Progenitor cell of endocrine pancreas (in vitro differentiated cells): ENCODE results near the gene SMAD6. TPM values are rescaled to one million over a fixed set of nuclear protein-coding genes. Genes with fewer than 3 reads are reported as not detected.

ENCODE experiments used
- DNase-seq: peaks from one replicate; pipeline ENCODE4 v3.0.0; 2021; ENCODE audit warnings: low spot score; ENCODE audit not compliant: unreplicated experiment
- H3K27ac Mint-ChIP-seq: 2 replicates; pipeline ENCODE4 v1.8.0; 2021; ENCODE audit warnings: mild to moderate bottlenecking, moderate library complexity, mixed read lengths
- H3K27me3 Mint-ChIP-seq: 2 replicates; pipeline ENCODE4 v1.8.0; 2021; ENCODE audit warnings: mixed read lengths
- H3K36me3 Mint-ChIP-seq: 2 replicates; pipeline ENCODE4 v1.8.0; 2022; ENCODE audit warnings: mixed read lengths; ENCODE audit not compliant: insufficient read depth
- H3K4me1 Mint-ChIP-seq: 2 replicates; pipeline ENCODE4 v1.8.0; 2021; ENCODE audit warnings: low read depth, mixed read lengths
- H3K4me3 Mint-ChIP-seq: 2 replicates; pipeline ENCODE4 v1.8.0; 2021; ENCODE audit warnings: low read depth, mild to moderate bottlenecking, moderate library complexity, mixed read lengths
- H3K9me3 Mint-ChIP-seq: 2 replicates; pipeline ENCODE4 v1.8.0; 2021; ENCODE audit warnings: low read depth, mixed read lengths
- total RNA-seq: library from RNA; stranded (reverse); gene quantifications from 2 replicates; pipeline ENCODE4 v1.2.1, GENCODE V29; 2021
- TF ChIP-seq, protein P1 (sequence below): fragments of 200-600 bp; sonication (generic); IDR thresholded peaks from one replicate; pipeline ENCODE4 v1.5.0; 2021; ENCODE audit warnings: antibody characterized with exemption, mild to moderate bottlenecking; ENCODE audit not compliant: unreplicated experiment

The SMAD6 gene
- total RNA-seq, 1 donor from 2014 or later = 38.9 TPM

DNA sequence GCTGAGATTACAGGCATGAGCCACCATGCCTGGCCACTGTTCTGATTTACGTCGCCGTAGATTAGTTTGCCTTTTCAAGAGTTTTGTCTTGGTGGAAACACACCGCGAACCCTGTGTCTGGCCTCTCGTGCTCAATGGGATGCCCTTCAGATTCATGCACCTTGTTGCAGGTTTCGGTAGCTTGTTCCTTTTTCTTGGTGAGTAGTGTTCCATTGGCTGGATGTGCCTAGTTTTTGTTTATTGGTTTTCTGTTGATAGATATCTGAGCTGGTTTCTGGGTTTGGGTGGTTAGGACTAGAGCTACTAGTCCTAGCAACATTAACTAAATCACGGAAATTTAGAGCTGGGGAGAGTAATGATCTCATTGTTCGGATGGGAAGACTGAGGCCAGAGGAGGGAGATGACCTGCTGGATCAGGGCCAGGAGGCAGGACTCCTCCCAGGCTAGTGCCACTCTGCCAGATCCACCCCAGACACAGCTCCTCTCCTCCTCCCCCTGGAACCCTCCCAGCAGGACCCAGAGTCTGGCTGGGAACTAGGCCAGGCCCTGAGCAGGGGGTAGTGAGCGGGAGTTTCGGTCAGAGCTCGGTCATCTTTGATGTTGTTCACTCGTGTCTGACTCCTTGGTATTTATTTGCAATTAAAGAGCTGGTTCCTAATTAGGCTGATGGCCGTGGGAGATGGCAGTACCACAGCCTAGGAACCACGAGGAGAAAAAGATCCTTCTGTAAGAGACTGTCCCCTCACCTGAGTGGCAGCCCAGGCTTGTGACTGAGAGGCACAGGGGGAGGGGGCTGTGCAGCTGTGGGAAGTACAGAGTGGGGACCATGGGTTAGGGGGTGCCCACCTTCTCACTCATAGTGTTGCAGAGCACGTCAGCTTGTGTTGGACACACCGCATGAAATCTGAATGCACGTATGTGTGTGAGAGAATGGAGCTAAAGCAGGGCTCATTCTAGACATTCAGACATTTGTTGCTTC is 73.4 kb downstream of the SMAD6 start:
- no peaks in the 10 kb centered on the region for H3K9me3 Mint-ChIP-seq
- no peak overlapping the region for H3K4me3 Mint-ChIP-seq
- no peaks in the 10 kb centered on the region for H3K36me3 Mint-ChIP-seq
- peaks cover 48% of the 10 kb centered on the region for H3K4me1 Mint-ChIP-seq
- TF ChIP-seq, protein P1, sequence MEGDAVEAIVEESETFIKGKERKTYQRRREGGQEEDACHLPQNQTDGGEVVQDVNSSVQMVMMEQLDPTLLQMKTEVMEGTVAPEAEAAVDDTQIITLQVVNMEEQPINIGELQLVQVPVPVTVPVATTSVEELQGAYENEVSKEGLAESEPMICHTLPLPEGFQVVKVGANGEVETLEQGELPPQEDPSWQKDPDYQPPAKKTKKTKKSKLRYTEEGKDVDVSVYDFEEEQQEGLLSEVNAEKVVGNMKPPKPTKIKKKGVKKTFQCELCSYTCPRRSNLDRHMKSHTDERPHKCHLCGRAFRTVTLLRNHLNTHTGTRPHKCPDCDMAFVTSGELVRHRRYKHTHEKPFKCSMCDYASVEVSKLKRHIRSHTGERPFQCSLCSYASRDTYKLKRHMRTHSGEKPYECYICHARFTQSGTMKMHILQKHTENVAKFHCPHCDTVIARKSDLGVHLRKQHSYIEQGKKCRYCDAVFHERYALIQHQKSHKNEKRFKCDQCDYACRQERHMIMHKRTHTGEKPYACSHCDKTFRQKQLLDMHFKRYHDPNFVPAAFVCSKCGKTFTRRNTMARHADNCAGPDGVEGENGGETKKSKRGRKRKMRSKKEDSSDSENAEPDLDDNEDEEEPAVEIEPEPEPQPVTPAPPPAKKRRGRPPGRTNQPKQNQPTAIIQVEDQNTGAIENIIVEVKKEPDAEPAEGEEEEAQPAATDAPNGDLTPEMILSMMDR = no peak
- DNase-seq = no peak
- no peaks in the 10 kb centered on the region for H3K27me3 Mint-ChIP-seq
- peak overlapping the region; percentile 92 for H3K27ac Mint-ChIP-seq

DNA sequence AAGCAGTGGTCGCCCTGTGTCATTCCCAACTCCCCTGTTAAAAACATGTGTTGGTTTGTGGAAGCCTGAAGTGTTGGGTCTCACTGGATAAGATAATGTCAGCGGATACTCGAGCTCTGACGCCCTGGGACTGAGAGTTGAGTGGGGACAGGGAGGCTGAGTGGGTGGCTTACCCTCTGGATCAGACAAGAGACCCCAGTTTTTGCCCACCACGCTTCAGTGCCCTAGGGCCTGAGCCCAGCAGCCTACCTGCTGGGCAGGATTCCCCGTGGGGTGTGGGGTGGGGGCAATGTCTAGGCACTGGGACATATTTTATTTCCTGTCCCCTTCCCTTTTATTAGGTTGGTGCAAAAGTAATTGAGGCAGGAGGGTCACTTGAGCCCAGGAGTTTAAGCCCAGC is 75.0 kb downstream of the SMAD6 start:
- Mint-ChIP-seq H3K4me3 (no peak overlapping the region), H3K9me3 (no peaks in the 10 kb centered on the region), H3K27ac (peak overlapping the region; percentile 77), H3K4me1 (peaks cover 34% of the 10 kb centered on the region), H3K36me3 (no peaks in the 10 kb centered on the region), H3K27me3 (no peaks in the 10 kb centered on the region)
- TF ChIP-seq, protein P1 = no peak
- DNase-seq = no peak

DNA sequence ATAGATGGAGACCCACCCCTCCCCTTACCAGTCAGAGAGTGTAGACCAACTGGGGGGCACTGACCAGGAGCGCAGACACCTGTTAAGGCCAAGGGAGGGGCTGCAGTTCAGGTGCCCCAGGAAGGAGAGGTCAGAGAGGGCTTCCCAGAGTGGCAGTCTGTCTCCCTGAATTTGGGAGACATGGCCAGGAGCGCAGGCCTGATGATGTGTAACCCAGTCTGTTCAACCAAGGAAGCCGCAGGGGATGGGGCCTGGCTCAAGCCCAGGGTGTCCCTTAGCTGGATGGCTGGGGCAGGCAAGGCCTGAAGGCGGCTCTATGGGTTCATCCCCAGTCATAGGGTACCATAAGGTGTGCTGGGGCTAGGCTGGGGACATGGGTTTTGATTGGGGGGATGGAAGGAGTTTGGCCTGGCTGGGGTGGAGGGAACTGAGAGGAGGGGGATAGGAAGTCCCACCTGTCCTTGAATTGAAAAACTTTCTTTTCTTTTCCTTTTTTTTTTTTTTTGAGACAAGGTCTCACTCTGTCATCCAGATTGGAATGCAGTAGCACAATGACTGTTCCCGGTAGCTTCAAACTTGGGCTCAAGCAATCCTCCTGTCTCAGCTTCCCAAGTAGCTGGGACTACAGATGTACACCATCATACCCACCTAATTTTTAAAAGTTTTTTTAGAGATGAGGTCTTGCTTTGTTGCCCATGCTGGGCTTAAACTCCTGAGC is 75.7 kb downstream of the SMAD6 start:
- Mint-ChIP-seq H3K9me3 (no peaks in the 10 kb centered on the region), H3K36me3 (no peaks in the 10 kb centered on the region), H3K4me1 (peaks cover 27% of the 10 kb centered on the region), H3K27me3 (no peaks in the 10 kb centered on the region), H3K4me3 (no peak overlapping the region), H3K27ac (peak overlapping the region; percentile 89)
- no peak for DNase-seq
- TF ChIP-seq, protein P1 = no peak

DNA sequence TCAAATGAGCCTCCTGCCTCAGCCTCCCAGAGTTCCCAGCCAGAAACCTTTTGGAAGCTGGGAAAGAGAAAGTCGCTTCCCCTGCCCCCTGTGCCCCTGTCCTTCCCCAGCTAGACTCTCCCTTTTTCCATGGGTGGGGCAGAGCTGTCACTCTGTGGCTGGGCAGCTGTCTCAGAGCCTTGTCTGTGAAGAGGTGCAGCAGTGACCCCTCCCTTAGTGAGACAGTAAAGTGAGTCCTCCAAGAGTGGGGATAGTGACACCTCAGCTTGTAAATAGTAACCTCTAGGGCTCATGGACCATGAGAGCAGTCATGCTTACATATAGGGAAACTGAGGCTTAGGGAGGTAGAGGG is 76.3 kb downstream of the SMAD6 start:
- Mint-ChIP-seq H3K36me3 (peaks cover 3% of the 10 kb centered on the region), H3K27me3 (no peaks in the 10 kb centered on the region), H3K27ac (no peak overlapping the region), H3K4me3 (no peak overlapping the region), H3K4me1 (peaks cover 22% of the 10 kb centered on the region), H3K9me3 (no peaks in the 10 kb centered on the region)
- no peak for DNase-seq
- TF ChIP-seq, protein P1 = no peak

DNA sequence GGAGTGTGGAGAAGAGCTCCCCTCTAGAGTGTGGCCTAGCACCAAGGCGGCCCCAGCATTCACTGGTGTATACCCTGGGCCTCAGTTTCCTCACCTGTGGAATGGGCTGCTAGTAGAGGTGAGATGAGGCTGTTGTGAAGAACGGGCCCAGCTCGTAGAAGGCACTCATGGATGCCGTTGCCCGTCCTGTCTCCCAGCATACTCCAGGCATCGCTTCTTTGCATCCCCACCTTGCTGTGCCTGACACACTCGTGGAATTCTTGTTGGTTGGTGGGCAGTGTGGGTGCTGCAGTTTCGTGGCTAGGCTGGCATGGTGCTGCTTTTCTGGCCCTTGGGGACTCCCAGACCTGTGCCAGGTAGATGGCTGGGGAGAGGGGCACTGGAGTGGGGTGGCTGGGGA is 76.7 kb downstream of the SMAD6 start:
- DNase-seq = no peak
- TF ChIP-seq, protein P1 = no peak
- no peaks in the 10 kb centered on the region for H3K9me3 Mint-ChIP-seq
- H3K27me3 Mint-ChIP-seq = no peaks in the 10 kb centered on the region
- no peak overlapping the region for H3K27ac Mint-ChIP-seq
- no peak overlapping the region for H3K4me3 Mint-ChIP-seq
- H3K36me3 Mint-ChIP-seq = peaks cover 4% of the 10 kb centered on the region
- H3K4me1 Mint-ChIP-seq = peaks cover 18% of the 10 kb centered on the region
